ENCODE results near the gene ZNF587B.
A peak's percentile ranks its signal among the peaks of the same experiment; 100 is the strongest.
"Not testable (repeated sequence)": the region's sequence is repeated elsewhere in the genome, so short reads cannot be mapped to it uniquely, and the experiment has no call there.

ZNF587B gene

DNA sequence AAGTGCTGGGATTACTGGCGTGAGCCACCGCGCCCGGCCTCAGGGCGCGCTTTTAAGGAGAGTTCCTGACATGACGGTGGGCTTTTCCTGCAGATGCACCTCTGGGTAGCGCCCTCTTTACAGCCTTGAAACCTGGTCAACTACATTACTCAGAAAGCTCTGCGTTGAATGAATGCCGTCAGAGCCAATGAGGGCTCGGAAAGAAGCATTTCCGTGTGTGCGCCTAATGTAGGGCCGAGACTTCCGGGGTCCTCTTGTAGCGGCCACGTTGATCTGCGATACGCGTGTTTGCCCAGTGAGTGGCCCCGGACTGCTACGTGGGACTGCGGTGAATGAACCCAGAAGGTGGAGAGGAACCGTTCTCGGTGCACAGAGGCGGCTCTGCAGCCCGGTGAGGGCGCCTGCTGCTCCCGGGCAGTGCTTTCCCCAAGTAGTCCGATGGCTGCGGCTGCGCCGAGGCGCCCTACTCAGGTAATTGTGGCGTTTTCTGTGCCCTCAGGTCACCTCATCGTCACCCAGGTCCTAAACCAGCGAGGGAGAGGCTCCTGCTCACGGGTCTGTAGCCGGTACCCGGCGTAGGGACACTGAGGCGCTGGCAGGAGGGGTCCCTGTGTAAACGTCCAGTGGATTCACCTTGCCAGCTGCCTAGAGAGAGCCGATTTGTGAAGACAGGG is 10.5 kb upstream of the ZNF587B start:
- peak; percentile 89 for DNase-seq (ENCODE audit: low read depth)

DNA sequence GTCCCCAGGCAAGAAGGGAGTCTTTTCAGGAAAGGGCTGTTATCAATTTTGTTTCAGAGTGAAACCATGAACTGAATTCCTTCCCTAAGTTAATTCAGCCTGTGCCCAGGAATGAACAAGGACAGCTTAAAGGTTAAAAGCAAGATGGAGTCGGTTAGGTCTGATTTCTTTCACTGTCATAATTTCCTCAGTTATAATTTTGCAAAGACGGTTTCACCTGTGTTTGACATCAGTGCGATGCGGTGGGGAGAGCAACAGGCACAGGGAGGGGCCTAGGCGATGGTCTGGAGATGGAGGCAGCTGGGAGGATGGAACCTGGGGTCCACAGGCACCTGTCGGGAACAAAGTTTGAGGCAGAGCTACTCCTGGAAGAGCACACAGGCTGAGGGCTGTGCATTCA is 9.5 kb upstream of the ZNF587B start:
- DNase-seq (ENCODE audit: low read depth): no peak

- not testable (repeated sequence) for DNase-seq (ENCODE audit: low read depth)
Observed at GRCh38 chr19:57821095-57821494, 9.0 kb upstream of the ZNF587B start.

GRCh38 chr19:57821501-57821900 is 8.6 kb upstream of the ZNF587B start:
- DNase-seq (ENCODE audit: low read depth): not testable (repeated sequence)

- DNase-seq (ENCODE audit: low read depth): not testable (repeated sequence)
Observed at GRCh38 chr19:57823155-57823554, 6.9 kb upstream of the ZNF587B start.

DNA sequence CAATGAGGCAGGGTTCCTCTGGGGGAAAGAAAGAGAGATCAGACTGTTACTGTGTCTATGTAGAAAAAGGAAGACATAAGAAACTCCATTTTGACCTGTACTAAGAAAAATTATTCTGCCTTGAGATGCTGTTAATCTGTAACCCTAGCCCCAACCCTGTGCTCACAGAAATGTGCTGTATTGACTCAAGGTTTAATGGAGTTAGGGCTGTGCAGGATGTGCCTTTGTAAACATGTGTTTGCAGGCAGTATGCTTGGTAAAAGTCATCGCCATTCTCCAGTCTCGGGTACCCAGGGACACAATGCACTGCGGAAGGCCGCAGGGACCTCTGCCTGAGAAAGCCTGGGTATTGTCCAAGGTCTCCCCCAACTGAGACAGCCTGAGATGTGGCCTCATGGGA is 6.5 kb upstream of the ZNF587B start:
- not testable (repeated sequence) for DNase-seq (ENCODE audit: low read depth)

DNA sequence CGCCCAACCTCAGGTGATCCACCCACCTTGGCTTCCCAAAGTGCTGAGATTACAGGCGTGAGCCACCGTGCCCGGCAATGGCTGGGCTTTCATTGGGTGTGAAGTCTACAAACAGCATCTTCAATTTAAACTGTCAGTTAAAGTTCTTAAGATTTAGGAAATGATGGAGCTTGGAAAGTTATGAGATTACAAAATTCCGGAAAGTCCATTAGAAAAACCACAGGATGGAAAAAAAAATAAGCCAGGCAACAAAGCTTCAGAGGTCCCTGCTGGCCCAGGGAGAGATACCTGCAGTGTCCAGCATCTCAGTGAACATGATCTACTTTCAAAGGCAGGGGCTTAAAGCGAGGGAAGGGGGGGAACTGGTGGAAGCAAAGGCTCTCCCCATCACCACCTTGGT is 4.6 kb upstream of the ZNF587B start:
- no peak for DNase-seq (ENCODE audit: low read depth)

DNA sequence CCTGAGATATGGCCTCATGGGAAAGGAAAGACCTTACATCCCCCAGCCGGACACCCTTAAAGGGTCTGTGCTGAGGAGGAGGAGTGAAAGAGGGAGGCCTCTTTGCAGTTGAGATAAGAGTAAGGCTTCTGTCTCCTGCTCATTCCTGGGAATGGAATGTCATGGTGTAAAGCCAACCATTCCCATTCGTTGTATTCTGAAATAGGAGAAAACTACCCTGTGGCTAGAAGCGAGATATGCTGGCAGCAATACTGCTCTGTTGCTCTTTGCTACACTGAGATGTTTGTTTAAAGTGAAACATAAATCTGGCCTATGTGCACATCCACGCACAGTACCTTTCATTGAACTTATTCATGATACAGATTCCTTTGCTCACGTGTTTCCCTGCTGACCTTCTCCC is 783 bp upstream of the ZNF587B start:
- DNase-seq (ENCODE audit: low read depth): no peak

DNA sequence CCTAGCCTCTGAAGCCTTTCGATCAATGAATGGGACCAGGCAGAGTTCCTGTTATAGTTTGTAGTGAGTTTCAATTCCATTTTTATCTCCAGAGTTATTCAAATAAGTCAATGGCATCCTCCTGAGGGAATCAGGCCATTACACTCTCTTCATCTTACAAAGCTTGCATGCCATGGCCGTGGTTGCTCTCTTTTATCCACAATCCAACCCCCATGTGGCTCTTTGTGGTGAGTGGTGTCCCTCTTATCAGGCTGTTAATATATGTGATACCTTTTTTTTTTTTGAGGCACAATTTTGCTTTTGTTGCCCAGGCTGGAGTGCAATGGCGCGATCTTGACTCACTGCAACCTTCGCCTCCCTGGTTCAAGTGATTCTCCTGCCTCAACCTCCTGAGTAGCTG is 6.9 kb downstream of the ZNF587B start:
- not testable (repeated sequence) for DNase-seq (ENCODE audit: low read depth)

DNA sequence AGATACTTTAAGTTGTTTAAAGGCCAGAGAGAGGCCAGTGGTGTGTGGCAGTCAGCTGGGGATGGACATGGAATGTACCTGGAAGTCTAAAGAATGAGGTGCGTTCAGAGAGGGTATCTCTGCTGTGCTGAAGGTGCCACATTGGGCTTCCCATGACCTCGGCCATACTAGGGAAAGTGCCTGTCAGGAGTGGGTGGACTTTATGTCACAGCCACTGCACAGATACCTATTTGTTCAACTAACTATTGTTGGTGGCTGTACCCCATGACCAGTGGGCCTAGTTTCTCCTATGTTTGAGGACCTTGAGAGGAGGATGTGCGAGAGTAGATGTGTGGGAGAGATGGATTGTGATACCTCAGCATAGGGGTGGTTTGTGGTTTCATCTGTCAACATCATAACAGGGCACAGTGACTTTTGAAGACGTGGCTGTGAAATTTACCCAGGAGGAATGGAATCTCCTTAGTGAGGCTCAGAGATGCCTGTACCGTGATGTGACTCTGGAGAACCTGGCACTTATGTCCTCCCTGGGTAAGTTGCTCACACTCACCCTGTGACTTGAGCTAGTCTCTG is 8.6 kb downstream of the ZNF587B start:
- DNase-seq (ENCODE audit: low read depth): not testable (repeated sequence)

GRCh38 chr19:57841122-57841763 is 11.1 kb downstream of the ZNF587B start:
- DNase-seq (ENCODE audit: low read depth): no peak

DNA sequence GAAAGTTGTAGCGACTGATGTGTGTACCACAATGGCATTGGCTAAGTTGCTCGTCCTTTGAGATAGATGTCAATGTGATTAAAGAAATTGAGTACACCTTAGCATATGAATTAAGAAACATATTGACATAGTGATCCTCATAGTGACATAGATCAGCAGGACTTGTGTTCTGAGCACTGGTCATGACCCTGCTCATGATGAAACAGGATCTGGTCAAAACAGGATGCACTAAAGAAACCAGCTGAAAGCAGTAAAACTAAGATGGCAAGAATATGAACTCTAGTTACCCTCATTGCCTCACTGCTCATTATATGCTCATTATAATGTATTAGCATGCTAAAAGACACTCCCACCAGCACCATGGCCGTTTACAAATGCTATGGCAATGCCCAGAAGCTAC is 17.1 kb downstream of the ZNF587B start:
- not testable (repeated sequence) for DNase-seq (ENCODE audit: low read depth)

DNA sequence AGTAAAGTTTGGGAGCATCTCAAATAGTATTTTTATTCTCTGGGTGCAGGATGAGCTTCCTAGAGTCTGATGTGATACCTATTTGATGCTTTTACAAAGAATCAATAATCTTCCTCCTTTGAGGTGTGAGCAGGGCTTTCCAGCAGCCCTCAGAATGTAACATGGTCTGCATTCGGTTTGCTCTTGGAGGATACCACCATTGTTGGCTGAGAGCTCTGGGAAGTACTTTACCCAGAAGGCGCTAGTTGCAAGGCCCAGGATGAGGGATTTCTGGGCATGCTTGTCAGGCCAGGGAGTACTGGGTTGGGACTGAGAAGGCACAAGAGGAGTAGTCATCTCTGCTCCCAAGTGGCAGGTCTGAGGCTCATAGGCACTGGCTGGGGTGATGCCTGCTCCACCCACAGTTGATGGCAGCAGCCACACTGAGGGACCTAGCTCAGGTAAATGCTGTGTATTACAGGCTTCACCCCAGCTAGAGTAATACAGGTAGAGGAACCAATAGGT is 19.1 kb downstream of the ZNF587B start:
- not testable (repeated sequence) for DNase-seq (ENCODE audit: low read depth)

DNA sequence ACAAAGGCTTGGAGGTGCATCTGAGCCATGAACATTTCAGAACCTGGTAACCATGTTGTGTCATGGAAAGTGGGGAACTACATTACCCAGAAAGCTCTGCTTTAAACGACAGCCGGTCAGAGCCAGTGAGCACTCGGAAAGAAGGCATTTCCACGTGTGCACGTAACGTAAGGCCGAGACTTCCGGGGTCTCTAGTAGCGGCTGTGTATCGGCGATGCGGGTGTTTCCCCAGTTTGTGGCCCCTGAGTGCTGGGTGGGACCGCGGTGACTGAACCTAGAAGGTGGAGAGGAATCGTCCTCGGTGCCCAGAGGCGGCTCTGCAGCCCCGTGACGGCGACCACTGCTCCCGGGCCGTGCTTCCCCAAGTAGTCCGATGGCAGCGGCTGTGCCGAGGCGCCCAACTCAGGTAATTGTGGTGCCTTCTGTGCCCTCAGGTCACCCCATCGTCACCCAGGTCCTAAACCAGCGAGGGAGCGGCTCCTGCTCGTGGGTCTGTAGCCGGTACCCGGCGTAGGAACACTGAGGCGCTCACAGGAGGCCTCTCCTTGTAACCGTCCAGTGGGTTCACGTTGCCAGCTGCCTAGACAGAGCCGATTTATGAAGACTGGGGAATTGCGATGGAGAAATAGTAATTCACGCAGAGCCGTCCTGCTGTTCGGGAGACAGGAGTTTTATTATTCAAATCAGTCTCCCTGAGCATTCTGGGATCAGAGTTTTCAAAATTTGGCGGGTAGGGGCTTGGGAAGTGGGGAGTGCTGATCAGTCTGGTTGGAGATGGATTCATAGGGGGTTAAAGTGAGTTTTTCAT is 19.8 kb downstream of the ZNF587B start, which contains the start of gene ZNF587:
Gene ZNF587, plus strand, starts transcription at position 194 of the 808 bp plus-strand sequence. Its CDS starts 180 bp downstream, at position 374.
- DNase-seq (ENCODE audit: low read depth): peak; percentile 51

DNA sequence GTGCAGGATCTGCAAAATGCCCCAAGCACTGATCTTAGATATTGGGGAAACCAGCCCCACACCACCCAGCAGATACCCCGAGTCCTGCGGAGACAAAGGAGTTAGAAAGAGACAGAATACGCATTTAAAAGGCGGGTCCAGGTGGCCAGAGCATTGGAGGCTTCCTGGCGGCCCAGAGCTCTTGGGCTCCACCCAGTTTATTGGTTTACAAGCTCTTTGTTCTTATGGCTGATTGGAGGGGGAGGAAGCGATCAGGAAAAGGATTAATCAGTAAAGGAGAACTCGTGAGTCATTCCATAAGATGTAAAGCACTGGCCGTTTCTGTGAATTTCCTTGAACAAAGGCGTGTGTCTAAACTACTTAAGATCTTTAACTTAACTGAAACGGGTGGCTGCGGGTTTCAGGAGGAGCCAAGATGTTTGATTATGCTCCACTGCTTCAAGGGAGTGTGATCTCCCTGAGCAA is 20.5 kb downstream of the ZNF587B start:
- peak; percentile 40 for DNase-seq (ENCODE audit: low read depth)

DNA sequence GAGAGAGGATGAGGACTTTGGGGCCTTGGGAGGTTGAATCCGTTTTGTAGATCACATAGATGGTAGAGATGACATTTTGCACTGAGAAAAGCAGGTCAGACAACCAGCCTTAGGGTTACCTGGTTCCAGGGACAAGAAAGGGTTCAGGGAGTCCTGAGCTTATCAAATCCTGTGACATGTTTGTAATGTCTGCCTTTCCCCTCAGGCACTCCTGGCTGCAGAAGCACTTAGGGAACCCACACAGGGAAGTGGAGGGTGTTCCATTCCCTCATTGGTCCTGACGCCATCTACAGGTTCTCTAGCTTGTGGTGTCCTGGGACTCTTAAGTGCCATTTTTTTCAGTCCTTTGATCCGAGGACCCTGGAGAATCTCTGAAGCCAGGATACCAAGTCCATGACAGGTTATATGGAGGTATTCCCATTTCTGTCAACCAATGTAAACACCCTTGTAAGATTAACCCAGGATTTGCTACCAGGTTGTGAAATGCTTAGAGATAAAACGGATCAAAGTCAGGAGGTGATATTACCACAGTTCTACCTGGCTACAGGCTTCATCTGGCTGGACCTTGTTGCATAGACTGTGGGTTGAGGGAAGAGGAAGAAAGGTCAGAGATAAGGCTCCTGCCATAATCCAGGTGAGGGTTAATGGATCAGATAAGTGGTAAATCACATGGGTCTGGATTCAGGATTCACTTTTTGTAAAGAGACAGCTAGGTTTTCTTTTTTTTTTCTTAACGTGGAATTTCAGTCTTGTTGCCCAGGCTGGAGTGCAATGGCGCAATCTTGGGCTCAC is 21.9 kb downstream of the ZNF587B start:
- DNase-seq (ENCODE audit: low read depth): not testable (repeated sequence)

- not testable (repeated sequence) for DNase-seq (ENCODE audit: low read depth)
Observed at GRCh38 chr19:57854117-57854516, 24.0 kb downstream of the ZNF587B start.

DNA sequence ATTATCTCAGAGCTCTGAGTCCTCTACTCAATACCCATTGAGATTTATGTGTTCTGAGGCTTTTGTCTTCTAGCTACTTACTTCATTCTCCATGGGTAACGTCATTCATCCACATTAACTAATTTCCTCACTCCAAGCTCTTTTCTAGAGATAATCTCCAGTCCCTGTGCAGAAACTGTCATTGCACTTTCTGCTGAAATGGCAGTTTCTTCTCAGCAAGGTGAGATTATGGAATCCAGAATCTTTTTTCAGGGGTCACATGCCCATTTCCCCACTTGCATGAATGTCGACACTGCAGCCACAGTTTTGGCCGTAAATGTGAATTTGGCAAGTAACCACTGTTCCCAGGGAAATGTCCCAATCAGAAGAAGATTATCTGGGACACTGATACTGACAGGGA is 32.3 kb downstream of the ZNF587B start:
- not testable (repeated sequence) for DNase-seq (ENCODE audit: low read depth)

DNA sequence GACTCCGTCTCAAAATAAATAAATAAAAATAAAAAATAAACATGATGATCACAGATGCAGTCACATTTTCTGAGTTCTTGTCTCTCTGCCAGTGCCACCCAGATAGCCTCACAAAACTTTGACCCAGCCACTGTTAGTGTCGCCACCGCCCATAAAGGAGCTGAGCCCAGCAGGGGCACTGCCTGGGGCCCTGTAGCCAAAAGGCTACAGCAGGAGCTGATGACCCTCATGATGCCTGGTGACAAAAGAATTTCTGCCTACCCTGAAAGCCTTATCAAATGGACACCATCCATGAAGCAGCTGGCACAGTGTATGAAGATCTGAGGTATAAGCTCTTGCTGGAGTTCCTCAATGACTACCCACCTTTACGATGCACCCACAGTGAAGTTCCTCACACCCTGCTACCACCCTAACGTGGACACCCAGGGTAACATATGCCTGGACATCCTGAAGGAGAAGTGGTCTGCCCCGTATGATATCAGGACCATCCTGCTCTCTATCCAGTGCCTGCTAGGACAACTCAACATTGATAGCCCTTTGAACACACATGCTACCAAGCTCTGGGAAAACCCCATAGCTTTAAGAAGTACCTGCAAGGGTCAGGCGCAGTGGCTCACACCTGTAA is 37.9 kb downstream of the ZNF587B start:
- no peak for DNase-seq (ENCODE audit: low read depth)

GRCh38 chr19:57869655-57870054 is 39.6 kb downstream of the ZNF587B start:
- not testable (repeated sequence) for DNase-seq (ENCODE audit: low read depth)

DNA sequence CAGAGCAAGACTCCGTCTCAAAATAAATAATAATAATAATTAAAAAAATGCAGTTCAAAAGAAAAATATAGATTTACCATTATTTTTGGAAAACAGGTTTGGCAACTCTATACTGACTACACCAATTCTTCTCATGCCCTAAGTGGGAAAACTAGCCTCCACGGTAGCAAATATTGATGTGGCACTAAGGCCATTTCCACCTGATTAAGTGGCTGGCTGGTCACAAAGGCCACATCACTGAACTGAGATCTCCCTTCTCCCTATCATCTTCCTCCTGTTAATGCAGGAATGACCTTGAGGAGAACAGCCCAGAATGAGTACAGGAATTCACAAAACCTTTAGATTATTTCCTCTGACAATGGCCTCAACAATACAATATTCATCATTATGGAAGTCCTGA is 40.1 kb downstream of the ZNF587B start:
- DNase-seq (ENCODE audit: low read depth): no peak
